ENCODE measurements around the gene COG3.

Gene COG3

DNA sequence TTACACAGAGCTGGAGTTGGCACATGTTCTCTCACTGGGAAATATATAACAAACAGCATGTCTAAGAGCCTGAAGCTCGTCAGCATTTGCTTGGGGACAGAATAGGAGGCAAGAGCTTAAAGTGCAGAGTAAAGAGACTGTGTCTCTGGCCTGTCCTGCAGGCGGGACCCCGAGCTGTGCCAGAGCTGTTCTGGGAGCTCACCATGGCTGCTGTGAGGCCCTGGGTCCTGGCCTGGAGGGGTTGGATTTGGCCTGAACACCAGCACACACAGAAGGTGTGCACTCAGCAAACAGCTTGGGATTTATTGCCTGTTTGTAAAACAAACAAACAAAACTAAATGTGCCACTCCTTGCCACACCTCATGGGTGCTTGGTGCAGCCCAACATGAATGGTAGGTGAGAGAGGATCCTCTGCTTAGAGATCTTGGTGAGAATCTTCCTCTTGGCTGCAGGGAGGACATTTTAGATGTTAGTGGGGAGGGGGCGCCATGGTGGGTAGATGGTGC is 89.9 kb downstream of the COG3 start:
- no peak for DNase-seq

DNA sequence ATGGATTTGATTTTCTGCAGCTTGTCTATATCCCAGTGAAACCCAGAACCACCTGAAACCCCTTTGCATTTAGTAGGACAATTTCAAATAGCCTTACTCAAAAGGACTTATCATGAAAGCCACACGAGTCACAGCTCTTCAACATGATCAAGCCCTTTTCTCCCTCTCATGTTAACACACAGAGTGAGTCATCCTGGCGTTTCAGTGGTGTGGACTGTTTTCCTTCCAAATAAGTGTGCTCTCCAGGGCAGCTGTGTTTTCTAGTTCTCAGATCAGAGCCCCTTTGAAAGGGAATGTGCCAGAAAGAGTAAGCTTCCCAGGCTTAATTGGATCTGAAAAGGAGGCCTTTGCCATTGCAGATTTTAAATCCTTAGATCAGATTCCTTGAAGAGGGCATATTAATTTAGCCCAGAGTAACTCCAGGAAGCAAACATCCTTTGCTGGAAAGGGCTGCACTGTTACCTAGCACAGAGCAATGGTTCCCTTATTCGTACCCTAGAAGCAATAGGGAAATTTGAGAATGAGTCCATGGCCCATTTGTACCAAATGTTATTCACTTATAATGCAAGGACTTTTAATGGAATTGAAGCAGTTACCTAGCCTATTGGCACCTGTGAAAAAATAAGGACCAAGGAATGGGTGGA is 99.5 kb downstream of the COG3 start:
- no peak for DNase-seq

DNA sequence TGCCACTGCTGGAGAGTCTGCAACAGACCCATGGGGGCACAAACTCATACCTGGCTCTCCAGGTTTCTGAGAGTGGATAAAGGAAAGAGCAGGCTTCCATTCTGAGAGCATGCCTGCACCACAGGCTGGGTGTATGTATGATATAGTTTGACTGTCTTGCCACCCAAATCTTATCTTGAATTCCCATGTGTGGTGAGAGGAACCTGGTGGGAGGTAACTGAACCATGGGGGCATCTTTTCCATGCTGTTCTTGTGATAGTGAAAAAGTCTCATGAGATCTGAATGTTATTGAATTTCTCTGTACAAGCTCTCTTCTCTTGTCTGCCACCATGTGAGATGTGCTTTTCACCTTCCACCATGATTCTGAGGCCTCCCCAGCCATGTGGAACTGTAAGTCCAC is 100.6 kb downstream of the COG3 start:
- DNase-seq: no peak

DNA sequence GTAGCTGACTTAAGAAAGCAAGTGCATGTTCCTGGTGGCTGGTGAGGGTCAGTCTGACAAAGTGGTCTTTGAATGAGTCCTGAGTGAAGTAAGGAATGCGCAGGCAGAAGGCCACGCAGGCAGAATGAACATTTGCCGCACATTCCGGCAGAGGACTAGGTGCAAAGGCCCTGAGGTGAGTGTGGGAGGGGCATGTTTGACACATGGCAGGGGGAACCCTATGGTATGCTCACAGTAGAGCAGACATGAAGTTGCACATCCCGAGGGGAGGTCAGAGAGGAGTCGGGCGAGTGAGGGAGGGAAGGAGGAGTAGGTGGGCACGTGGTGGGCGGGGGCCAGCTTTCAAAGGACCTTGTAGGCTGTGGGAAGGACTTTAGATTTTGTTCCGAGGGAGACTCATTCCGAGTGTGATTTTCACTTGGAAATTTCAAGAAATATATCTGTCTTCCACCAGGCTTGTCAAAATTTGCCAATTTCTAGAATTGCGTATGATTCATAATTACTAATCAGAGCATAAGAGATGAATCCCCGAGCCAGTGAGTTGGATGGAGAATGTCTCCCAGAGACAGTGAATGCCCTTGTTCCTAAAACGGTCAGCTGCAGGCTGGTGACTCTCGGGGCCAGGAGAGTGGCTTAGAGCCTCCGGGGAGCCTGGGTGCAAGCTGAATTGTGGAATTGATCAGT is 110.5 kb downstream of the COG3 start:
- DNase-seq: no peak

DNA sequence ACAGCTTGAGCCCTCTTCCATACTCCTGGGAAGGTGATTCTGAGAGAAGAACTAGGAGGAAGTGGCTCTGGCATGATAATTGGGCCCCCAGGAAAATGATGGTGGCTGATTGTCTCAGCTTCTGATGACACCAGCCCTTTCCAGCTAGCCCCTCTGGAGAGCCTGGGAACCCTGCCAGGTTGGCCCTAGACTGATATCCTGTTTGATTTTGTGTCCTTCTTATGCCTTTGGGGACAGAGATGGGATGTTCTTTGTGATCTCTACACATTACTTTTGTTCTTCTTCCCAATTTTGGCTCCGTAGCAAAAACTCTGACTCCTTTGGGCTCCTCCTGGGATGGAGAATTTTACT is 111.1 kb downstream of the COG3 start:
- no peak for DNase-seq

DNA sequence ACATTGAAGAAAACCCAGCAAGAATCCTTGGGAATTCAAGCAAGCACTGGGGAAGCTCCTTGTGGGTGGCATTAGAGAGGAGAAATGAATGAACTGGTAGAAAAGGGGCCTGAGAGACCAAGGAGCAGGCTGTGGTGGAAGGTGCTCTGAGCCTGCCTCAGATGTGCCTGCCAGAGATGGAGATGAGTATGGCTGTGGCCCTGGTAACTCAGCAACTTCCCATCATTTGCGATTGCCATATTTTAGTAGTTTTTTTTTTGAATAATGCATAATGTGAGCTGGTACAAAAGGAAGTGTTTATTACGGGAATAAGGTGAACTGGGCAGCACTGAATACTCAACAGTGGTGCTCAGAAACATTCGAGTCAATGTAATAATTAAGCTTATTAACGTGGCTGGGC is 111.7 kb downstream of the COG3 start:
- no peak for DNase-seq

DNA sequence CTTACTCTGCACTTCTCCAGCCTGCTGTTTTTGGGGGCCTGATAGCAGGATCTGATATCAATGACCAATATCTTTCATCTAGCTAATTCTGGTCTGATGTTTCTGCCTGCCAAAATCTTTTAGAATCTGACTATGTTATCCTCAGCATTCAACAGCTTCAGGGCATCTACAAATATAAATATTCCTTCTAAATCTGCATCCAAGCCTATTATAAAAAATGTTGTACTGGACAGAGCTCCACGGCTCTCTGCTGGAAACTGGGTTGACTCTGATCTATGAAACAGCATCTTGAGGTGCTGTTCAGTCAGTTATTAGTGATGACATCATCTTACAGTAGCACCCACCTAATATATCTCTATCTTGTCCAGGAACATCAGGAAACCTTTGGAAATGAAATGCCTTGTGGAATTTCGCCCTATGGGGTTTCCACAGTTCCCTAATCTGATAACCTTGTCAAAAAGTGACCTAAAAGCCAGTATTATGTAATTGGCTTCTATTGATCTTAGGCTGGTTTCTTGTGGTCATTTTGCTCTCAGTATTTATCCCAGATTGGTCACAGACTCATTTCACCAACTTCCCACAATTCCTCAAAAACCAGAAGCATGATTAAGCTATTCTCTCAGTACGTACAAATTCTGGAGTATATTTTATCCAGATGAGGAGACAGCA is 117.8 kb downstream of the COG3 start:
- DNase-seq: no peak

DNA sequence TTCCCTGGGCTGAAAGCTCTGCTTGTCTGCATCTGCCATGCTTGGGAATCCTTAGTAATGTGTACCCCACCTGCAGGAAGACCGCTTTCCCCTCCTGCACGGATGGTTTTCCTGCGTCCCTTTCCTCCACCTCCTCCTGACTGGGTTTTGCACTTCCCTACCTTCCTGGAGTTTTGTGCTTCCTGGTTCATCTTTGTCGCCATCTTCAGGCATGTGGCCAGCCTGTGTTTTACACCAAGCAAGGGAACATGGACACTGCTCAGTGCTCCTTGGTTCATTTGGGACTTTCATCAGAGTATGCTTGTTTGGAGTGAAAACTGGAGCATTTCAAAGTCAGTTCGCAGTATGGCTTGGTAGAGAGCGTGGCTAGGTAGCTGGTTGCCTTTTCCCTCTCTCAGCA is 120.1 kb downstream of the COG3 start:
- DNase-seq: no peak
